Measurements from ENCODE around the gene IL12RB1. TPM values are rescaled to one million over a fixed set of nuclear protein-coding genes. Genes with fewer than 3 reads are reported as not detected.

The IL12RB1 gene
- total and polyA plus RNA-seq, 2 of the 8 experiments (the other 6 are each of a cell fraction or from before 2014, with no cell fraction given), result 0.03 TPM; not detected in 1

DNA sequence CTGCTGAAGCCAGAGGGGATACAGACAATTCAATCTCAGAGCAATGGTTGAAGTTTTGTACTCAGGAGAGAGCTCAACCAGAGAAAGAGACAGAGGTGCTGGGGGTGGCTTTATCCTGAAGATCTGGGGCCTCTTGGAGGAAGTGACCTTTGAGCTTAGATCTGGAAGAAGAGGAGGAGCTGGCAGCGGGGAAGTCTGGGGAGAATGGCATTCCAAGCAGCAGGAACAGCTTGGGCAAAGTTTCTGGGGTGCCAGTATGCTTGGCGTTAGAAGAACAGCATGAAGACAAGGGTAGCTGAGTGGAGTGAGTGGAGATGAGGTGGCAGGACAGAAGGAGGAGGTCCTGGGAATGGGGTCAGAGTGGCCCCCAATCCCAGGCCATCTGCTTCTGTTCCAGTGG is 22.2 kb upstream of the IL12RB1 start (continued):
- TF ChIP-seq RXRA (IDR thresholded peaks at IDR 0.05; ENCODE audit: insufficient read depth, low read depth, low read length) (no peak), KDM4A (IDR thresholded peaks at IDR 0.05; ENCODE audit: low read depth, low read length, severe bottlenecking) (no peak), CHD2 (IDR thresholded peaks at IDR 0.05; ENCODE audit: low read length) (no peak)
